Liver (tissue), 9 donors: Measurements from ENCODE around the gene SLC29A3. TPM values are rescaled to one million over a fixed set of nuclear protein-coding genes. Genes with fewer than 3 reads are reported as not detected.

Experiments used
- DNase-seq: peaks from one replicate; pipeline ENCODE4 v3.0.0-alpha.2; 2017; ENCODE audit warnings: low spot score
- H3K27ac ChIP-seq, 2 donors: one replicate each; pipeline ENCODE4 v1.7.0; 2013; ENCODE audit warnings: inconsistent platforms in 2 of 2, low read length in 2 of 2, control low read depth in 1 of 2, low read depth in 1 of 2, mild to moderate bottlenecking in 1 of 2
- H3K27me3 ChIP-seq, 4 donors: one replicate each; pipeline versions ENCODE4 v1.6.1 to v1.7.0; 2013; ENCODE audit warnings: low read length in 3 of 4, inconsistent platforms in 1 of 4, mild to moderate bottlenecking in 1 of 4, moderate library complexity in 1 of 4; ENCODE audit not compliant: control insufficient read depth in 4 of 4, insufficient read depth in 4 of 4
- H3K36me3 ChIP-seq, 4 donors: one replicate each; pipeline versions ENCODE4 v1.6.1 to v1.7.0; 2013; ENCODE audit warnings: low read length in 3 of 4, mild to moderate bottlenecking in 3 of 4, low read depth in 1 of 4, moderate library complexity in 1 of 4; ENCODE audit not compliant: control insufficient read depth in 4 of 4, insufficient read depth in 3 of 4
- H3K4me1 ChIP-seq, 4 donors: one replicate each; pipeline versions ENCODE4 v1.6.1 to v1.7.0; 2013; ENCODE audit warnings: low read length in 3 of 4, mild to moderate bottlenecking in 3 of 4, moderate library complexity in 1 of 4; ENCODE audit not compliant: control insufficient read depth in 4 of 4, insufficient read depth in 4 of 4
- H3K4me3 ChIP-seq, 3 donors: one replicate each; pipeline versions ENCODE4 v1.6.1 to v1.7.0; 2013; ENCODE audit warnings: low read length in 3 of 3, control low read depth in 1 of 3, low read depth in 1 of 3, mild to moderate bottlenecking in 1 of 3
- H3K9ac ChIP-seq, 2 donors: one replicate each; pipeline ENCODE4 v1.7.0; 2013; ENCODE audit warnings: low read length in 2 of 2, mild to moderate bottlenecking in 2 of 2, moderate library complexity in 2 of 2, control low read depth in 1 of 2, low read depth in 1 of 2
- H3K9me3 ChIP-seq, 4 donors: one replicate each; pipeline versions ENCODE4 v1.6.1 to v1.7.0; 2013; ENCODE audit warnings: low read length in 3 of 4; ENCODE audit not compliant: control insufficient read depth in 4 of 4
- EGR1 ChIP-seq, 2 donors: IDR thresholded peaks; 2 replicates each; pipeline ENCODE4 v1.6.1; 2016 to 2018; ENCODE audit warnings: antibody characterized with exemption in 2 of 2, low read depth in 2 of 2
- FOXA1 ChIP-seq: IDR thresholded peaks from 2 replicates; pipeline ENCODE4 v1.6.1; 2016; ENCODE audit warnings: antibody characterized with exemption
- FOXA2 ChIP-seq: IDR thresholded peaks from 2 replicates; pipeline ENCODE4 v1.6.1; 2016; ENCODE audit warnings: antibody characterized with exemption
- GABPA ChIP-seq, 2 donors: IDR thresholded peaks in 1 of 2; conservative IDR thresholded peaks in 1 of 2; 2 replicates each; pipeline ENCODE4 v1.6.1; 2016; ENCODE audit warnings: antibody characterized with exemption in 2 of 2, mild to moderate bottlenecking in 1 of 2, moderate library complexity in 1 of 2
- HNF4G ChIP-seq: IDR thresholded peaks from 2 replicates; pipeline ENCODE4 v1.6.1; 2016; ENCODE audit warnings: antibody characterized with exemption
- JUND ChIP-seq, 2 donors: IDR thresholded peaks; 2 replicates each; pipeline ENCODE4 v1.6.1; 2016; ENCODE audit warnings: antibody characterized with exemption in 2 of 2
- NR2F2 ChIP-seq: IDR thresholded peaks from 2 replicates; pipeline ENCODE4 v1.6.1; 2016; ENCODE audit warnings: antibody characterized with exemption
- RAD21 ChIP-seq, 2 donors: IDR thresholded peaks; 2 replicates each; pipeline ENCODE4 v1.6.1; 2016; ENCODE audit warnings: antibody characterized with exemption in 2 of 2, mild to moderate bottlenecking in 2 of 2
- SP1 ChIP-seq: IDR thresholded peaks from 2 replicates; pipeline ENCODE4 v1.6.1; 2018; ENCODE audit warnings: antibody characterized with exemption, mild to moderate bottlenecking
- TAF1 ChIP-seq: conservative IDR thresholded peaks from 2 replicates; pipeline ENCODE4 v1.6.1; 2016; ENCODE audit warnings: antibody characterized with exemption, mild to moderate bottlenecking
- YY1 ChIP-seq: IDR thresholded peaks from 2 replicates; pipeline ENCODE4 v1.6.1; 2016; ENCODE audit warnings: antibody characterized with exemption, mild to moderate bottlenecking
- WGBS: extraction: QIAGEN DNeasy Blood & Tissue Kit; methylation state at CpG from one replicate; pipeline ENCODE4 v1.1.7; 2013; 5-methylcytosine and 5-hydroxymethylcytosine counted together
- polyA plus RNA-seq, 2 donors: library from polyadenylated mRNA; stranded (reverse) in 1 of 2; unstranded in 1 of 2; fragments of 200-250 nt in 1 of 2; fragments of >200 nt in 1 of 2; fragmentation: Nextera tagmentation in 1 of 2; extraction: Ambion mirVana in 1 of 2; gene quantifications; one replicate each; pipeline versions ENCODE4 v1.2.1 to v1.2.3, GENCODE V29; 2013 to 2015
- total RNA-seq, 2 donors: library from RNA; depleted of rRNA; stranded (reverse); fragments of >200 nt; gene quantifications; one replicate each; pipeline ENCODE4 v1.2.3, GENCODE V29; 2014
- TF ChIP-seq, protein P1 (sequence below): IDR thresholded peaks from 2 replicates; pipeline ENCODE4 v1.6.1; 2016; ENCODE audit warnings: antibody characterized with exemption, mild to moderate bottlenecking
- TF ChIP-seq, protein P2 (sequence below): IDR thresholded peaks from 2 replicates; pipeline ENCODE4 v1.6.1; 2016; ENCODE audit warnings: antibody characterized with exemption
- TF ChIP-seq, protein P3 (sequence below): IDR thresholded peaks from 2 replicates; pipeline ENCODE4 v1.6.1; 2016; ENCODE audit warnings: antibody characterized with exemption
- TF ChIP-seq, protein P4 (sequence below): IDR thresholded peaks from 2 replicates; pipeline ENCODE4 v1.6.1; 2016; ENCODE audit warnings: antibody characterized with exemption
- TF ChIP-seq, protein P5 (sequence below): fragments of 150-350 bp; IDR thresholded peaks from 2 replicates; pipeline ENCODE4 v1.5.1; 2017; ENCODE audit warnings: improper control_type of control experiment, low read depth, low read length; ENCODE audit not compliant: missing input control
- donor health status: healthy.
- donor health status: healthy.
- donor health status: healthy.
- donor health status: healthy.
- donor health status: healthy.

The SLC29A3 gene
- total and polyA plus RNA-seq, 4 donors = 3.1 to 11.9 (median 5.3) TPM

DNA sequence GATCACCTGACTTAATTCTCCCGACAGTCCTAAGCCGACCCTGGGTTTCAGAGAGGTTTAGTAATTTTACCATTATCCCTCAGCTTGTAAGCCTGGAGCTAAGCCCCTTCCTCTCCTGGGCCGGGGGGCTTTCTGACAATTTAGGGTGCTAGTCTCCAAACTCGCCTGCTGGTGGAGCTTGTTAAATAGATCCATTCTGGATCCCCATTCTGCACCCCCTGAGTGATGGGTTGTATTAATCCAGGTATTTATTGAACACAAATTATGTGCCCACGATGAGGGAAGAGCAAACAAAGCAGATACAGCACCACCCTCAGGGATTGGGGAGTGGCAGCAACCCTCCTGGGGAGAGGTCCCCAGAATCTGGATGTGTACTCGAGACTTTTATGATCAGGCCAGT lies 1.3 kb upstream of the SLC29A3 start:
- Histone ChIP-seq H3K36me3 (peaks cover 0 to under 1% (median under 1%) of the 10 kb centered on the region in 4 donors), H3K9me3 (no peaks in the 10 kb centered on the region), H3K27ac (no peak overlapping the region), H3K27me3 (no peaks in the 10 kb centered on the region), H3K9ac (no peak overlapping the region), H3K4me3 (no peak overlapping the region), H3K4me1 (peaks cover 3 to 19% (median 10%) of the 10 kb centered on the region in 4 donors)
- DNase-seq = no peak
- TF ChIP-seq JUND (IDR thresholded peaks at IDR 0.05) = no peak
- TF ChIP-seq SP1 = no peak
- no peak for TF ChIP-seq GABPA (IDR thresholded peaks at IDR 0.05 in 1 of 2, conservative IDR thresholded peaks at IDR 0.05 in 1 of 2)
- no peak for TF ChIP-seq NR2F2
- no peak for TF ChIP-seq TAF1
- no peak for TF ChIP-seq EGR1 (IDR thresholded peaks at IDR 0.05; ENCODE audit: low read depth in 2 of 2)
- no peak for TF ChIP-seq HNF4G
- TF ChIP-seq FOXA1 = no peak
- TF ChIP-seq, protein P1, sequence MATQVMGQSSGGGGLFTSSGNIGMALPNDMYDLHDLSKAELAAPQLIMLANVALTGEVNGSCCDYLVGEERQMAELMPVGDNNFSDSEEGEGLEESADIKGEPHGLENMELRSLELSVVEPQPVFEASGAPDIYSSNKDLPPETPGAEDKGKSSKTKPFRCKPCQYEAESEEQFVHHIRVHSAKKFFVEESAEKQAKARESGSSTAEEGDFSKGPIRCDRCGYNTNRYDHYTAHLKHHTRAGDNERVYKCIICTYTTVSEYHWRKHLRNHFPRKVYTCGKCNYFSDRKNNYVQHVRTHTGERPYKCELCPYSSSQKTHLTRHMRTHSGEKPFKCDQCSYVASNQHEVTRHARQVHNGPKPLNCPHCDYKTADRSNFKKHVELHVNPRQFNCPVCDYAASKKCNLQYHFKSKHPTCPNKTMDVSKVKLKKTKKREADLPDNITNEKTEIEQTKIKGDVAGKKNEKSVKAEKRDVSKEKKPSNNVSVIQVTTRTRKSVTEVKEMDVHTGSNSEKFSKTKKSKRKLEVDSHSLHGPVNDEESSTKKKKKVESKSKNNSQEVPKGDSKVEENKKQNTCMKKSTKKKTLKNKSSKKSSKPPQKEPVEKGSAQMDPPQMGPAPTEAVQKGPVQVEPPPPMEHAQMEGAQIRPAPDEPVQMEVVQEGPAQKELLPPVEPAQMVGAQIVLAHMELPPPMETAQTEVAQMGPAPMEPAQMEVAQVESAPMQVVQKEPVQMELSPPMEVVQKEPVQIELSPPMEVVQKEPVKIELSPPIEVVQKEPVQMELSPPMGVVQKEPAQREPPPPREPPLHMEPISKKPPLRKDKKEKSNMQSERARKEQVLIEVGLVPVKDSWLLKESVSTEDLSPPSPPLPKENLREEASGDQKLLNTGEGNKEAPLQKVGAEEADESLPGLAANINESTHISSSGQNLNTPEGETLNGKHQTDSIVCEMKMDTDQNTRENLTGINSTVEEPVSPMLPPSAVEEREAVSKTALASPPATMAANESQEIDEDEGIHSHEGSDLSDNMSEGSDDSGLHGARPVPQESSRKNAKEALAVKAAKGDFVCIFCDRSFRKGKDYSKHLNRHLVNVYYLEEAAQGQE = no peak
- no peak for TF ChIP-seq FOXA2
- TF ChIP-seq YY1 = no peak
- TF ChIP-seq, protein P2, sequence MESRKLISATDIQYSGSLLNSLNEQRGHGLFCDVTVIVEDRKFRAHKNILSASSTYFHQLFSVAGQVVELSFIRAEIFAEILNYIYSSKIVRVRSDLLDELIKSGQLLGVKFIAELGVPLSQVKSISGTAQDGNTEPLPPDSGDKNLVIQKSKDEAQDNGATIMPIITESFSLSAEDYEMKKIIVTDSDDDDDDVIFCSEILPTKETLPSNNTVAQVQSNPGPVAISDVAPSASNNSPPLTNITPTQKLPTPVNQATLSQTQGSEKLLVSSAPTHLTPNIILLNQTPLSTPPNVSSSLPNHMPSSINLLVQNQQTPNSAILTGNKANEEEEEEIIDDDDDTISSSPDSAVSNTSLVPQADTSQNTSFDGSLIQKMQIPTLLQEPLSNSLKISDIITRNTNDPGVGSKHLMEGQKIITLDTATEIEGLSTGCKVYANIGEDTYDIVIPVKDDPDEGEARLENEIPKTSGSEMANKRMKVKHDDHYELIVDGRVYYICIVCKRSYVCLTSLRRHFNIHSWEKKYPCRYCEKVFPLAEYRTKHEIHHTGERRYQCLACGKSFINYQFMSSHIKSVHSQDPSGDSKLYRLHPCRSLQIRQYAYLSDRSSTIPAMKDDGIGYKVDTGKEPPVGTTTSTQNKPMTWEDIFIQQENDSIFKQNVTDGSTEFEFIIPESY = no peak
- no peak for TF ChIP-seq RAD21 (IDR thresholded peaks at IDR 0.05)
- TF ChIP-seq, protein P3, sequence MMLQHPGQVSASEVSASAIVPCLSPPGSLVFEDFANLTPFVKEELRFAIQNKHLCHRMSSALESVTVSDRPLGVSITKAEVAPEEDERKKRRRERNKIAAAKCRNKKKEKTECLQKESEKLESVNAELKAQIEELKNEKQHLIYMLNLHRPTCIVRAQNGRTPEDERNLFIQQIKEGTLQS = no peak
- TF ChIP-seq, protein P4, sequence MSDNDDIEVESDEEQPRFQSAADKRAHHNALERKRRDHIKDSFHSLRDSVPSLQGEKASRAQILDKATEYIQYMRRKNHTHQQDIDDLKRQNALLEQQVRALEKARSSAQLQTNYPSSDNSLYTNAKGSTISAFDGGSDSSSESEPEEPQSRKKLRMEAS = no peak
- WGBS = 83% methylated on average over 6 of the region's 6 CpGs

DNA sequence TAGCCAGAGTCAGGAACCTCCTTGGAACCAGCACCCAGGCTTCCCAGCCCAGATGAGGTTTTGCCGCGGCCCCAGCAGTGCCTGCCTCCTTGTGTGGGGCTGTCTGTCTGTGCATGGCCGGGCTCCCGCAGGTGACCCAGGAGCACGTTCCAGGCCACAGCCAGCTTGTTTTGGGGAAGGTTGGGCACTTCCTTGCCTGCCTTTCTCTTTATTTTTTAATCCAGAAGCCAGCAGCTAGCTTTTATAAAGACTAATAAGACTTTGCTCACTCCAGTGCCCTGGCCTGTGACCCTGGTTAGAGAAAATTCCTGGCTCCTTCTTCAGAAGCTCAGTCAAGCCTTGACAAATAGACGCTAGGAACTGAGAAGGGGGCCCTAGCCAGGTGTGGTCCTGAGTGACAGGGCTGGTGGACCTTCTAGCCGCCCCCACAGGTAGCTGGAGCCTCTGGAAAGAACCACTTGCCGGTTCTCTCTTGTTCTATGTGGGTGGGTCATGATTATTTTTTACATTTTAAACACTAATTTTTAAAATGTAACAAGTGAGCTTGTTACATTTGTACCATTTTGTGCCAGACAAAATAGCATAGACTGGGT lies 837 bp downstream of the SLC29A3 start:
- DNase-seq = no peak
- TF ChIP-seq, protein P5, sequence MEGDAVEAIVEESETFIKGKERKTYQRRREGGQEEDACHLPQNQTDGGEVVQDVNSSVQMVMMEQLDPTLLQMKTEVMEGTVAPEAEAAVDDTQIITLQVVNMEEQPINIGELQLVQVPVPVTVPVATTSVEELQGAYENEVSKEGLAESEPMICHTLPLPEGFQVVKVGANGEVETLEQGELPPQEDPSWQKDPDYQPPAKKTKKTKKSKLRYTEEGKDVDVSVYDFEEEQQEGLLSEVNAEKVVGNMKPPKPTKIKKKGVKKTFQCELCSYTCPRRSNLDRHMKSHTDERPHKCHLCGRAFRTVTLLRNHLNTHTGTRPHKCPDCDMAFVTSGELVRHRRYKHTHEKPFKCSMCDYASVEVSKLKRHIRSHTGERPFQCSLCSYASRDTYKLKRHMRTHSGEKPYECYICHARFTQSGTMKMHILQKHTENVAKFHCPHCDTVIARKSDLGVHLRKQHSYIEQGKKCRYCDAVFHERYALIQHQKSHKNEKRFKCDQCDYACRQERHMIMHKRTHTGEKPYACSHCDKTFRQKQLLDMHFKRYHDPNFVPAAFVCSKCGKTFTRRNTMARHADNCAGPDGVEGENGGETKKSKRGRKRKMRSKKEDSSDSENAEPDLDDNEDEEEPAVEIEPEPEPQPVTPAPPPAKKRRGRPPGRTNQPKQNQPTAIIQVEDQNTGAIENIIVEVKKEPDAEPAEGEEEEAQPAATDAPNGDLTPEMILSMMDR = no peak
- TF ChIP-seq RAD21 (IDR thresholded peaks at IDR 0.05) (peak in 1 of 2 donors; percentile 2), SP1 (no peak)
- Histone ChIP-seq H3K9ac (peak overlapping the region in 1 of 2 donors; percentile 68), H3K27ac (peak overlapping the region; percentile 73 to 78), H3K36me3 (peaks cover 0 to 12% (median 9%) of the 10 kb centered on the region in 4 donors), H3K27me3 (no peaks in the 10 kb centered on the region), H3K9me3 (no peaks in the 10 kb centered on the region), H3K4me3 (peak overlapping the region; percentile 64 to 86 (median 66)), H3K4me1 (peaks cover 3 to 19% (median 10%) of the 10 kb centered on the region in 4 donors)
- 33% methylated on average over 8 of the region's 8 CpGs for WGBS
